Tibial nerve (tissue), 3 donors: ENCODE data around the gene NT5DC4.

Experiments
- CTCF ChIP-seq, 5 experiments: fragments of 200-600 bp in 3 of 5; fragments of 450-650 bp in 2 of 5; sonication (generic) in 3 of 5; IDR thresholded peaks; one replicate each; pipeline ENCODE4 v1.5.1; 2016 to 2019; ENCODE audit warnings: antibody characterized with exemption in 5 of 5, mild to moderate bottlenecking in 3 of 5, moderate library complexity in 2 of 5
- POLR2A ChIP-seq, 2 donors: fragments of 450-650 bp; IDR thresholded peaks; one replicate each; pipeline ENCODE4 v1.6.1; 2017; ENCODE audit warnings: antibody characterized with exemption in 2 of 2, mild to moderate bottlenecking in 2 of 2, moderate library complexity in 2 of 2

DNA sequence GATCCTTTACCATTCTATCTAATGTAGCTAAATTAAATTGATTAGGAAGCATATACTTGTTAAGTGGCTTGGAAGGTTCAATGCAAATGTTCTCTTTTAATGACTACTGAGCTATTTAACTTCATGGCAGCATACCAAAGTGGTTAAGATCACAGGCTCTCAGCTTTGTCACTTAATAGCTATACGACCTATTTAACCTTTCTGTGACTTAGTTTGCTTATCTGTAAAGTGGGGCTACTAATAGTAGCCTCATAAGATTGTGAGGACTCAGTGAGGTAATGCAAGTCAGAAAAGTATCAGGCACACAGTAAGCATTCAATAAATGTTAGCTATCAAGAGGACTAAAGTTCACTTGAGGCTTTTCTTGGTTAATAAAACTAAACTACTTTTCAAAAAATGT, 39.3 kb downstream of the NT5DC4 start:
- TF ChIP-seq CTCF (IDR thresholded peaks at IDR 0.05) (no peak), POLR2A (IDR thresholded peaks at IDR 0.05) (no peak)
